ENCODE measurements around the gene CAPN14.

The CAPN14 gene

DNA sequence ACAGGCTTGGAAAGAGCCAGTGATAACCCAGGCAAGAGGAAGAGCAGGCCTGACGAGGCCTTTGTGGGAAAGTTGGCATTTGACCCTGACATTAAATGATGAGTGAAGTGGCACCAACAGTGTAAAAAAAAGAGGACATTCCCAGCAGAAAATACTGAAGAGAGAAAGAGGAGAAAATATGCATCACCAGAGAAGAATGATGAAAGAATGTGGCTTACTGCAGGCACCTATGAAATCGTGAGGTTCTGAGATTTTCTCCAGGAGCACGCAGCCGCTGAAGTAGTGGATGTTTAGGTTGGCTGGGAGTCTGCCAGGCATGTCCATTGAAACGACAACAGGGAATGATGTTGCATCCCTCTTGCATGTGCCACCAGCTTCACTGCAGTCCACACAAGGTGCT is 30.4 kb upstream of the CAPN14 start:
- Histone ChIP-seq H3K27ac (no peak overlapping the region), H3K36me3 (replicated peaks) (peaks cover 16% of the 10 kb centered on the region), H3K27me3 (replicated peaks) (no peaks in the 10 kb centered on the region), H3K4me3 (ENCODE audit: low read depth, low read length) (no peak overlapping the region)
- DNase-seq, result no peak
- TF ChIP-seq, protein P1, sequence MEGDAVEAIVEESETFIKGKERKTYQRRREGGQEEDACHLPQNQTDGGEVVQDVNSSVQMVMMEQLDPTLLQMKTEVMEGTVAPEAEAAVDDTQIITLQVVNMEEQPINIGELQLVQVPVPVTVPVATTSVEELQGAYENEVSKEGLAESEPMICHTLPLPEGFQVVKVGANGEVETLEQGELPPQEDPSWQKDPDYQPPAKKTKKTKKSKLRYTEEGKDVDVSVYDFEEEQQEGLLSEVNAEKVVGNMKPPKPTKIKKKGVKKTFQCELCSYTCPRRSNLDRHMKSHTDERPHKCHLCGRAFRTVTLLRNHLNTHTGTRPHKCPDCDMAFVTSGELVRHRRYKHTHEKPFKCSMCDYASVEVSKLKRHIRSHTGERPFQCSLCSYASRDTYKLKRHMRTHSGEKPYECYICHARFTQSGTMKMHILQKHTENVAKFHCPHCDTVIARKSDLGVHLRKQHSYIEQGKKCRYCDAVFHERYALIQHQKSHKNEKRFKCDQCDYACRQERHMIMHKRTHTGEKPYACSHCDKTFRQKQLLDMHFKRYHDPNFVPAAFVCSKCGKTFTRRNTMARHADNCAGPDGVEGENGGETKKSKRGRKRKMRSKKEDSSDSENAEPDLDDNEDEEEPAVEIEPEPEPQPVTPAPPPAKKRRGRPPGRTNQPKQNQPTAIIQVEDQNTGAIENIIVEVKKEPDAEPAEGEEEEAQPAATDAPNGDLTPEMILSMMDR (IDR thresholded peaks at IDR 0.05; ENCODE audit: low read depth, low read length, missing control alignments), result no peak
- in situ Hi-C loops (cut with HindIII; ENCODE audit: low pct_ligation_motif_present, low sequenced_read_pairs), result no loop called here

DNA sequence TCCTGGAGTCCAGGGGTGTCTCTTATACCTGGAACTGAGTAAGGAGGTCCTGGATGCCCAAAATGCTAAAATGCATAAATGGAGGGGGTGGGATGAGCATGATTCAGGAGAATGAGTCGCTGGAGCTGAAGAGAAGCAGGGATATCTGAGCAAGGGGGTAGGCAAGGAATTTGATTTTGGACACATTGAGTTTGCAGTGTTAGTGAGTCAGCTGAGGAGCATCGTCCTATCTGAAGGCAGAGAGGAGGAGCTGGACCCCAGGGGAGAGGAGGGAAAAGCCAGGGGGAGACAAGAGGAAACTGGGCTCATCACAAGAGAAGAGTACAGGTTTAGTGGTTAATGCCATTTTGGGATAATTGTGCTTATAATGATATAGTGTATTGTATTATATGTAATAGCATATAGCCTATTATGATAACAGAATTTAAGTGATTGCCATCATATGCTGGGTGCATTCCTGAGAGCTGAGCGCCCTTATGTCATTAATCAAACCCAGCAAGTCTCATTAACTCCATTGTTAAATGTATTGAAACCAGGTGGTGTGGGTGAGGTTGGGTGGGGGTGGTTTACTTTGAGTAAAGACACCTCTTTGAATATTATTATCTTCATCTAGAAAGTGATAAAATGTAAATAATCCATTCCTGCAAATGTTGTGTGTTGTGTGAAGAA is 29.0 kb upstream of the CAPN14 start:
- no peak overlapping the region for H3K27ac ChIP-seq
- H3K4me3 ChIP-seq (ENCODE audit: low read depth, low read length), result no peak overlapping the region
- TF ChIP-seq, protein P1 (IDR thresholded peaks at IDR 0.05; ENCODE audit: low read depth, low read length, missing control alignments), result no peak
- DNase-seq, result no peak
- no peaks in the 10 kb centered on the region for H3K27me3 ChIP-seq (replicated peaks)
- H3K36me3 ChIP-seq (replicated peaks), result peaks cover 16% of the 10 kb centered on the region
- in situ Hi-C loops (cut with HindIII; ENCODE audit: low pct_ligation_motif_present, low sequenced_read_pairs), result no loop called here

DNA sequence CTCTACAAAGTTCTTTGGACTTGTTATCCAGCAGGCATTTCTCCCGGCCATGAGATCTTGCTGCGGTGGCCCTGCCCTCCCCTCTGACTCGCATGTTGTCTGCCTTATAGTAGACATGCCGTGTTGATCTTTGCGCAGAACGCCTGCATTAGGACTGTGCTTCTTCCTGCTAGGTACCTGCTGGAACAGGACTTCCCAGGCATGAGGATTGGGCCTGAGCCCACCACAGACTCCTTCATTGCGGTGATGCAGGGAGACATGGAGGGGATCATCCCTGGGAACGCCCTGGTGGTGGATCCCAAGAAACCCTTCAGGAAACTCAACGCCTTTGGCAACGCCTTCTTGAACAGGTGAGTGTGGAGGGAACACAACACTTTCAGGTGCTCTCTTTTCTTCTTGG is 26.8 kb upstream of the CAPN14 start:
- no peak for DNase-seq
- Histone ChIP-seq H3K27me3 (replicated peaks) (no peaks in the 10 kb centered on the region), H3K27ac (no peak overlapping the region), H3K4me3 (ENCODE audit: low read depth, low read length) (no peak overlapping the region), H3K36me3 (replicated peaks) (peaks cover 17% of the 10 kb centered on the region)
- in situ Hi-C loops (cut with HindIII; ENCODE audit: low pct_ligation_motif_present, low sequenced_read_pairs), result no loop called here
- TF ChIP-seq, protein P1 (IDR thresholded peaks at IDR 0.05; ENCODE audit: low read depth, low read length, missing control alignments), result no peak

DNA sequence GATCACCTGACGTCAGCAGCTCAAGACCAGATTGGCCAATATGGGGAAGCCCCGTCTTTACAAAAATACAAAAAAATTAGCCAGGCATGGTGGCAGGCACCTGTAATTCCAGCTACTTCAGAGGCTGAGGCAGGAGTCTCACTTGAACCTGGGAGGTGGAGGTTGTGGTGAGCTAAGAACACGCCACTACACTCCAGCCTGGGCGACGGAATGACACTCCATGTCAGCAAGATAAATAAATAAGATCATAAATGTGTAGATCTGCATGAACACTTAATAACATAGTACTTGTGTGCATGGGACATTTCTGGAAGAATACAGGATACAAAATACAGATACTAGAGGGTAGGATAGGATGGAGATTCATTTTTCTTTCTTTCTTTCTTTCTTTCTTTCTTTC is 25.7 kb upstream of the CAPN14 start:
- peaks cover 12% of the 10 kb centered on the region for H3K36me3 ChIP-seq (replicated peaks)
- H3K4me3 ChIP-seq (ENCODE audit: low read depth, low read length), result no peak overlapping the region
- TF ChIP-seq, protein P1 (IDR thresholded peaks at IDR 0.05; ENCODE audit: low read depth, low read length, missing control alignments), result no peak
- no peak overlapping the region for H3K27ac ChIP-seq
- no peaks in the 10 kb centered on the region for H3K27me3 ChIP-seq (replicated peaks)
- in situ Hi-C loops (cut with HindIII; ENCODE audit: low pct_ligation_motif_present, low sequenced_read_pairs), result no loop called here
- no peak for DNase-seq

DNA sequence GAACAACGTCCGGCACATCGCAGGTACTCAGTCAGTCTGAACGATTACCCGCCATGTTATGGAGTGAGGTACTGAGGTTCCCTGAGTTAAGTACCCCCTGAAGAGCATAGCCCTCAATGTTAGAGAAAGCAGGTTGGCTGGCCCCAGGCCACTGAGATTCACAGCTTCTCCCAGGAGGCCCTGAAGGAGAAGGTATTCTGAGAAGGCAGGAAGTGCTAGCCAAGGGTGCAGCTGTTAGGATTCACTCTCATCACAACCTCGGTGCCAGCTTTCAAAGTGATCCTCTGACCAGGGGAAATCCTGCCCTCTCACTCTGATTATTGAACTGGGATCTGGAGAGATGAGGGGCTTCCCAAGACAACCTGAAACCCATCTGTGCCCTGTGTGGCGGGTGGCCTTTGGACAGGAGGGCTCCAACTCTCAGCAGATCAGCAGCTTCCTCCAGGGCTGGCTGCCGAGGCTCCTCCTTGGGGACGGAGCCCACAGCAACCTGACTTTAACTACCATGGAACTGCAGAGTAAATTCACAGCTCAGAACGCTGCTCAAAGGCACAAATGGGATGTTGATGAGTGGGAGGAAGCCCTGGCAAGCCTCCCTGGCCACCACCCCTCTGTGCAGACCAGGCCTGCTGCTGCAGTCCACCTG is 24.4 kb upstream of the CAPN14 start:
- in situ Hi-C loops (cut with HindIII; ENCODE audit: low pct_ligation_motif_present, low sequenced_read_pairs), result no loop called here
- no peak overlapping the region for H3K27ac ChIP-seq
- DNase-seq, result no peak
- no peaks in the 10 kb centered on the region for H3K27me3 ChIP-seq (replicated peaks)
- H3K4me3 ChIP-seq (ENCODE audit: low read depth, low read length), result no peak overlapping the region
- peaks cover 7% of the 10 kb centered on the region for H3K36me3 ChIP-seq (replicated peaks)
- TF ChIP-seq, protein P1 (IDR thresholded peaks at IDR 0.05; ENCODE audit: low read depth, low read length, missing control alignments), result no peak
